Activated T-cell treated with anti-CD3 and anti-CD28 coated beads for 1 hour (primary cell): ENCODE measurements around the gene POC5.
"Not testable (repeated sequence)": the region's sequence is repeated elsewhere in the genome, so short reads cannot be mapped to it uniquely, and the experiment has no call there.

Experiments
- DNase-seq: peaks from one replicate; pipeline ENCODE4 v3.0.0-alpha.2; 2020; ENCODE audit warnings: low read depth

POC5 gene

GRCh38 chr5:75706016-75706415 is 11.2 kb downstream of the POC5 start:
- no peak for DNase-seq

DNA sequence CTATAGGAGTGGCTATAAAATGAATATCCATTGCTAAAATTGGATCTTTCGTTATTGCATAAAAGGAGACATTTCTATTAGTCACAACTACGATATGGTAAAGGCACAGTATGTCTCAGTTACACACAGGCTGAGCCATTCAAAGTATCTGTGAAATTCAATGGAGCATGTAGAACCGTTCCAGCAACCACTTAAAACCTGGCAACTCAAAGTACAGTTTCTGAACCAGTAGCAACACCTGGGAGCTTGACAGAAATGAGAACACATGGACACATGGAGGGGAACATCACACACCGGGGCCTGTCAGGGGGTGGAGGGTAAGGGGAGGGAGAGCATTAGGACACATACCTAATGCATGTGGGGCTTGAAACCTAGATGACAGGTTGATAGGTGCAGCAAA is 15.4 kb downstream of the POC5 start:
- DNase-seq, result no peak

GRCh38 chr5:75695472-75696351 is 21.5 kb downstream of the POC5 start:
- not testable (repeated sequence) for DNase-seq

DNA sequence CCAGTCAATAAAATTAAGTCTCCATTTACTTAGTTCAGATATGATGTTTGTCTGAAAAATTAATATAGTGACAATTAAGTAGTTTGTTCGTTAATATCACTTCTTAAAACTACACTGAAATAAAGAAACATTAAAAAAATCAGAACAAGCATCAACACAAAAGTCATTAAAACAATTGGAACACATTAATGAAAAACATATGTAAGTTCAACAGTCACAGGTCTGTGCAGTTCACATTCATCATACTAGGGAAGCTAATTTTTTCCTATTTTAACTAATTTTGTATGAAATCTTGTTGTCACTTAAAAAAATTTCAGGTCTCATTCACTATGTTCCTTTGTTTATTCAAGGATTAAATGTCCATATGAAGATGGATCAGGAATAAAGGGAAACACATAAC is 22.5 kb downstream of the POC5 start:
- DNase-seq, result no peak

DNA sequence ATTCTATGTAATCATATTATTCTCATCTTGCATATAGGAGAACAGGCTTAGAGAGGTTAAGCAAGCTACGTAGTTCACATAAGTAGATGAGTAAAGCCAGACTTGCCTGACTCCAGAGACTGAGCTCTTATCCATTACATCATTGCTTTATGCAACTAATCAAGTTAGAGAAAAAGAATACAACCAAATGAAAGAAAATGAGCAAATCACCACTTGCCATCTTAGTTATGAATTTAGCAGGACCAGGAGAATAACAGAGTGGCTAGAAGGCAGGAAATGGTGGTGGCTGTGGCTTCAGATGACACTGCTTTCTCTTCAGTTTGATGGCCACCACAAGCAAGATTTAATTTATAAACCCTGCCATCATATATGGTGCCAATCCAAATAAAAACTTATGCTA is 26.6 kb downstream of the POC5 start:
- no peak for DNase-seq

DNA sequence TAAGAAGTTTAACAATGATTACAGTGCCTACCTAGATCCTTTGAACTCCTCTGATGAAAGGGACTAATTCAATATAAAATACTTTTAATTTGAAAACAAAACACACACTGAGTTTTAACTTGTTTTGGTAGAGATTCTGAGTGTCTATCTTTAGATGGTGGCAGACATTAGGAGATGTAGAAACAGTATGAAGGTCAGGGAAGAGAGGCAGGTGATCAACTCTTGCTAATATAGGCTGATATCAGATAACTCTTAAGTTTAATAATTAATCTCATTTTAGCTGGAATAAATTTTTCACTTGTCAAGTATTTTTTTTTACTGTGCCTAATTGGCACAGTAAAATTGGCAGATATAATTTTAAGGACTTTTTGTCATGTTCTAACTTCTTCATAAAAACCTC is 30.8 kb downstream of the POC5 start:
- no peak for DNase-seq

DNA sequence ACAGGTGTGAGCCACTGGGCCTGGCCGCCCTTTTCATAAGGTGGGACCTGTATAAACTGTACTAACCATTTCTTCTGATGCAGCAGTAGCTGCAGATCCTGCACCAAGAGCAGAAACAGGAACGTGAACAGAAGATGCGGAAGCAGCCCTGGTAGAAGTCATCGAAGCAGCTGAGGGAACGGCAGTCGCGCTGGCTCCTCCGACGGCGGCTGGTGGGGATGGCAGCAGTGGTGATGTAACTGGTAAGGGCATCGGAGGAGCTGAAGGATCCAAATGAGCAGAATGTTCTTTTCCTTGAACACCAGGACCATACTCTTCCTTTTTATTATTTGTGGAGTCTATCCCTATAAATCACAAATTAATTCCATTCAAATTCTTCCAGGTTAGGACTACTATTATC is 32.1 kb downstream of the POC5 start:
- no peak for DNase-seq

DNA sequence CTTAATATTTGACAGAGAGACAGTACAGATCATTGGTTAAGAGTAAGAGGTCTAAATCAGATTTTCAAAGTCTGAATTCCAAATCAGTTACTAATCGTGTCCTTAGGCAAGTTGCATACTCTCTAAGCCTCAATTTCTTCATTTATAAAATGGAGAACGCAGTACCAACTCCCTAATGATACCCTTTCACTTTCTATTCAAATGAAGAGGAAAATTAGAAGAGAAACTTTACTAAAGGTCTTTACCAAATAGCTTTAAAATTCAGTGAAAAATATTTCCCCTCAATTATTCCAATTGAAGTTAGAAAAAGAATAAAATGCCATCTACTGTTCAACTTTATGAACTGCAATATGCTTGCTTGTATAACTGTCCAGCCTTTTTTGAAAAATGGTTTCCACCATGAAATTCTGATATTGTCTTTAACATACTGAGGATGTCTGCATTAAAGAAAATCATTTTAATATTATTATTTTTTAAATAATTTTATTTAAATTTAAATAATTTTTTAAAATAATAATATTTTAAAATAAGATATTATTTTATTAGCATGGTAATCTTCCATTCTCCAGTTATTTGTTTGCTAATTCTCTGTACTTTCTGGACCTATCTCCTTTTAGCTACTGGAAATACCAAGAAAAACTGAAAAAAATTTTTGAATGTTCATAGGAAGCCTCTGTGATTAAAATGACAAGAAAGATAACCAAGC is 36.0 kb downstream of the POC5 start:
- no peak for DNase-seq

DNA sequence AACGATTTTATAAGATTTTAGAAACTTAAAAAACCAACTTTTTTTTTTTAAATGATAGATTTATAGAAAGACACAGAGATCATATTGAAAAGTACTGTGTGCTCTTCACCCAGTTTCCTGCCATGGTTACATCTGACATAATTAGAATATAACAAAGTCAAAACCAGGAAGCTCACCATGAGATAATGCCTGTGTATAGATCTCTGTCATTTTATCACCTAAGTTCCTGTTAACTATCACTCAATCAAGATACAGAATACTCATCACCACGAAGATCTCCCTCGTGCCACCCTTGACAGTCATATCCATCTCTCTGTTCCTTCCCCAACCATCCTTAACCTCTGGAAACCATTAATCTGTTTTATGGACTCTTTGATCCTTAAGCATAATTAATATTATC is 39.1 kb downstream of the POC5 start:
- no peak for DNase-seq

DNA sequence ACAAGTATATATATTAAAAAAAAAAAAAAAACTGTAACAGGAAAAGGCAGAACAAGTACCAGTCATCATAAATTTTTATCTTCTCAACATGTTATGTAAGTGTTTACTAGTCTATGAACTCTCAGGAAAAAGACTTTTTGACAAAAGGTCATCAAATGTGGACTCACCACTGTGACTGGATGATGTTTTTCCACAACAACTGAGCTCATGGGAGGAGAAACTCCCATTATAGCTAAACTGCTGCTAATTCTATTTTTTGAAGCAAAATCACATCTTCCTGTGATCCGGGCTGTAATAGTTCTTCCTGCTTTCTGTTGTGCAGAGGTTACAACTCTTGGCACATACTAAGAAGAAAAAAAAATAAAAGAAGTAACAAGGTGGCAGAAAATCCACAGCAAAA is 39.6 kb downstream of the POC5 start:
- DNase-seq, result no peak

DNA sequence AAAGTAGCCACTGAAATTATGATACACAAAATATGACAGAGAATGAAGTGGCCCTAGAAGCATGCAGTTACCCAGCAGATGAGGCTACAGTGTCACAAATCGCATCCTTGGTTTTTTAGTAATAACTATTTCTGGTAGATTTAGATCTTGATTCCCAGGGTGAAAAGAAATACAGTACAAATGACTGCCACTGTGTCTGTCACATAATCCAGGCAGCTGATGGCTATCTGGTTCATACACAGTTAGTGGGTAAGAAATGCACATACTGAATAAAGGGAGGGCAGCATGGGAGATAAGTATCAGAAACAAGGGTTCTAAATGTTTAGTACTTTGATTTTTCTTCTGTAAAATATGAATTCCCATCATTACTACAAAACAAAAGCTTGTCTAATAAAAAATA is 41.5 kb downstream of the POC5 start:
- DNase-seq, result no peak

- no peak for DNase-seq
These were observed 44.6 kb downstream of the POC5 start for GRCh38 chr5:75672616-75673015.

- DNase-seq, result no peak
These were observed 45.7 kb downstream of the POC5 start for GRCh38 chr5:75671506-75671905.

DNA sequence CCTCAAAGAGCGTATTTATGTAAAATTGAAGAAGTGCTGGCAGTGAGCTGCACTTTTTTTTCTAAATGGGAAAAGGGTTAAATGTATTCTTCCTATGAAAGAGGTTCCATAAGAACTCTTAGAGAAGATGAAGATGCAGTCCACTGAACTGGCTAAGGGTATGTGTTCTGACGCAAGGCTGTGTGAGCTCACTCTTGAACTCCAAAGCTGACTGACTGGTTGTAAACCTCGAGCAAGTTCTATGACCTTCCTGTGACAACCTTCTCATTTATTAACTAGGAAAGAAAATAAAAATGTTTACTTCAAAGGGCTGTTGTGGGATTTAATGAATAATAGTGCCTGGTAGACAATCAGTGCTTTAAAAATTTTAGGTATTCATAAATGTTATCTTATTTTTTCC is 46.7 kb downstream of the POC5 start:
- no peak for DNase-seq

DNA sequence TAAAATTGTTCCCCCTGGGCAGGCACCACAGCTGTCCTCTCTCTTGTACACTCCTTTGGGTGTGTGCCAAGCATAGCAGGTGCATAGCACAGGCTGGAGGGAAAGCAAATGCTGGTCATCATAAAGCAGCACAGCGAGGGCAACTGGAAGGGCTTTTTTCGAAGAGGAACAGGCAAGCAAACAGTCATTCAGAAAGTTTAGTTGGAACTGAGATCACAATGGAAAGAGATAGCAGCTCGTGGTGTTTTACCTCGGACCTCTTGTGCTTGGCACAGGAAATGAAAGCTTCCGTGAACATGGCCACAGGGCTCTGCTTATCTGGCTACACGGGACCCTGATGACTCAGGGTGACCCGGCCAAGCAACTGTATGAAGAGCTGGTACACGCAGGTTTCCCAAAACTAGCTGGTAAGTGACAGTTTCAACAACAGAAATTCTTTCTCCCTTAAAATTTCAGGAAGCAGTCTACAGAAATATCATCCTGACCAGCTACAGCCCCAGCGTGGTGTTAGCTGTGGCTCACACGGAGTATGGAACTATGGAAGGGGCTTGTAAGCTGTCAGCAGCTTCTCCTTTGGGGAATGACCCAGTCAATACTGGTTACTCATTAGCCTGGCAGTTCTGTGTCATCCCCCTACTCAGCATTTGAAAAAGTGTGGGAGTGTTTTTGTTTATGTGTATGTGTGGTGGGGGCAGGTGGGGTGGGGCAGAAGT is 48.1 kb downstream of the POC5 start:
- DNase-seq, result no peak

DNA sequence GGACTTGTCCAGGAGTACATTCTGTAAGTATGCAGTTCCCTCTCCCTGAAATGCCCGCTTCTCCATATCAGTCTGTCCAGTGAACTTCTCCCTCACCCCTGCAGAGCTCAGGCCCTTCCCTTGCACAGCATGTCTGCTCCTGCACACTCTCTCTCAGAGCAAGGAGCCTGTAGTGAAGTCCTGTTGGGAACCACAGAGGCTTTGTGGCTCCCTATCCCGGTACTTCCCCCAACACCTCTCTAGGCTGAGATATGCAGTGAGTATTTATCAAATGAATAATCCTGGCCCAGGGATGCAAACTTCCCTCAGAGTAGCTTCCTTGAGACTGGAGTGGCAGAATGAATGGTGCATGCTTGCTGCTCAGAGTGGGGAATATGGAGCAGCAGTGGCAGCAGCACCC is 48.8 kb downstream of the POC5 start:
- no peak for DNase-seq

DNA sequence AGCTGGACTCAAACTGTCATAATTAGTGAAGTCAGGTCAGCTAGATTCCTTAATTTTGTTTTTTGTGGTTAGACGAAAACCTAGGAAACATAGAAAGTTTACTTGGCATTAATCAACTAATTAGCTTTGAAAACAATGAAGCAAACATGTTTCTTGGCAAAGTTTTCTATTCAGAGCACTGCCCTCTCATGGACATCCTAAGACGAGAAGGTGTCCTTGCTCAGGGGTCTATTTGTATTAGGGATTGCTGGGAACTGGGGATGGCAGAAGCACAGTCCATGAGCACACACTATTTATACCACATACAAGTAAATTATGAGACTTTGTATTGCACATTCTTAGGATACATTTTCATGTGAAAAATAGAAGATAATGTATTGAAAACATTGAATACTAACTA is 49.7 kb downstream of the POC5 start:
- no peak for DNase-seq

DNA sequence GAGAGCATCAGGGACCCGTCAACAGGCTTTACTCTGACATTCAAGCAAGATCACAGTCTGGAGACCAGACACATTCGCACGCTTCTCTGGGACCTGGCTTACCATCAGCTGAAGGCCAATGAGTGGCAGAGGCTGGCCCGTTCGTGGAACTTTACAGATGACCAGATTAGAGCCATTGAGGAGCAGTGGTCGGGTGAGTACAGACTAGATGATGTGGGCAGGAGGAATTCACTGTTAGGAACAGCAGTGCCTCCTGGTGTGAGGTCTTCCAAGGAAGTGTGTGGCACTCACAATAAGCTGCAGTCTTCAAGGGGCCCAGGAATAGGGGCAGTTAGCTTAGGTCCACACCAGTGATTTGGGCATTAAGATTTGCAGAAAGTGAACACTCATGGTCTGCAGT is 50.4 kb downstream of the POC5 start:
- DNase-seq, result no peak

DNA sequence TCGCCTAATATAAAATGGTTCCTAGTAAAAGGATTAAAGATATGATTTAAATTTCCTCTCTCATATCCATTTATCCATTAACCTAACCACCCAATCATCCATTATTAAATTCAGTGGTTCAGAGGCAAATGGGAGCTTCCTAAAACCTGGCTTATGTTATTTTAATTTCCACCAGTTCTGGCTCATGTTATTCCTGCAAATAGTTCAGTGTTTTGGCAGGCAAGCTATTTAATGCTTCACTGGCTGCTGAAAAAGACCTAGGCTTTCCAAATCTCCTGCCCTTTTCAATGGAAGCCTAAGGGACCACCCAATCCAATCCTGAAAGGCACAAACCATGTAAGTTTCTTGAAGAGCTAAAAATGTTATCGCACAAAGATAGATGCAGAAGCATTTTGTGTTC is 52.3 kb downstream of the POC5 start:
- no peak for DNase-seq

- DNase-seq, result no peak
These were observed 53.5 kb downstream of the POC5 start for GRCh38 chr5:75663579-75664284.

- DNase-seq, result no peak
These were observed 55.2 kb downstream of the POC5 start for GRCh38 chr5:75662061-75662460.

- no peak for DNase-seq
These were observed 56.4 kb downstream of the POC5 start for GRCh38 chr5:75660678-75661465.
